Measurements from ENCODE around the gene GSN. TPM values are rescaled to one million over a fixed set of nuclear protein-coding genes. Genes with fewer than 3 reads are reported as not detected.

The GSN gene
- total and polyA plus RNA-seq, 10 of the 15 experiments (the other 5 are each of a cell fraction or from before 2014, with no cell fraction given): 0.66 to 9.2 (median 6.2) TPM

- Histone ChIP-seq H3K4me2 (ENCODE audit: control insufficient read depth, insufficient read depth) (no peak overlapping the region), H4K20me1 (ENCODE audit: control insufficient read depth, insufficient read depth) (no peaks in the 10 kb centered on the region), H3K27ac (ENCODE audit: control insufficient read depth, insufficient read depth) (no peak overlapping the region), H3K27me3 (replicated peaks in 1 of 2; ENCODE audit: control insufficient read depth in 2 of 2, insufficient read depth in 2 of 2, low read length in 1 of 2) (no peaks in the 10 kb centered on the region), H3K36me3 (ENCODE audit: control insufficient read depth in 2 of 2, insufficient read depth in 2 of 2, low read length in 1 of 2) (no peaks in the 10 kb centered on the region; a peak in 1 of 4 replicates), H2AFZ (ENCODE audit: control insufficient read depth, low read depth, low read length) (no peak overlapping the region), H3K79me2 (ENCODE audit: control insufficient read depth, insufficient read depth, low read length) (no peaks in the 10 kb centered on the region), H3K9me3 (replicated peaks; ENCODE audit: control insufficient read depth, insufficient read depth, low read length) (no peaks in the 10 kb centered on the region), H3K4me1 (ENCODE audit: control insufficient read depth, insufficient read depth, low read length) (no peaks in the 10 kb centered on the region), H3K9ac (ENCODE audit: control insufficient read depth, insufficient read depth, low read length) (no peak overlapping the region), H3K4me3 (no peak overlapping the region)
- DNase-seq (ENCODE audit: low read depth, low spot score) (no peak), ATAC-seq (no peak), FAIRE-seq (no peak)
- ChIA-PET POLR2A (no interaction called here), CTCF (interaction anchor here (0.6 to 10.7 kb wide), 11 partner anchors 23 to 331 kb away, joined by 3 to 318 read pairs (median 3); no protein-coding TSS in a partner anchor), RAD21 (ENCODE audit: unreplicated experiment) (interaction anchor here (0.7 to 6.0 kb wide), 4 partner anchors 53 to 103 kb away, joined by 3 to 106 read pairs (median 11); no protein-coding TSS in a partner anchor), SMC1A (ENCODE audit: uncharacterized antibody, unreplicated experiment) (interaction anchor here (0.7 to 9.5 kb wide), 7 partner anchors 11 to 331 kb away, joined by 3 to 147 read pairs (median 4); no protein-coding TSS in a partner anchor)
- no peak for TF ChIP-seq CHD1 (IDR thresholded peaks at IDR 0.05; ENCODE audit: low read depth, low read length)
- no peak for TF ChIP-seq TCF7 (IDR thresholded peaks at IDR 0.05; ENCODE audit: borderline replicate concordance)
- TF ChIP-seq SIN3A (IDR thresholded peaks at IDR 0.05; ENCODE audit: low read depth, low read length): no peak
- no peak for TF ChIP-seq ATF7 (IDR thresholded peaks at IDR 0.05; ENCODE audit: low read depth)
- TF ChIP-seq MEF2B (IDR thresholded peaks at IDR 0.05; ENCODE audit: partially characterized antibody, poor library complexity, severe bottlenecking): no peak
- no peak for TF ChIP-seq CREB1 (IDR thresholded peaks at IDR 0.05; ENCODE audit: low read depth)
- TF ChIP-seq POU2F2 (IDR thresholded peaks at IDR 0.05; ENCODE audit: borderline replicate concordance, low read depth, low read length): no peak
- no peak for TF ChIP-seq HCFC1 (IDR thresholded peaks at IDR 0.05; ENCODE audit: low read length)
- TF ChIP-seq ZSCAN29 (IDR thresholded peaks at IDR 0.05): no peak
- no peak for TF ChIP-seq RCOR1 (conservative IDR thresholded peaks at IDR 0.05; ENCODE audit: low read depth, low read length)
- TF ChIP-seq NR2C2 (IDR thresholded peaks at IDR 0.05; ENCODE audit: borderline replicate concordance, control insufficient read depth, insufficient read length, low read depth): no peak
- TF ChIP-seq POLR2AphosphoS5 (IDR thresholded peaks at IDR 0.05; ENCODE audit: low read length): no peak
- in situ Hi-C loops (cut with MboI): loop anchor here (5.0 kb wide), 2 partner anchors 81 to 99 kb away; no protein-coding TSS in a partner anchor
- BruUV-seq (replicated peaks): no TSS peak
- WGBS (ENCODE audit: insufficient coverage, insufficient replicate concordance, low lambda C conversion rate, missing lambda C conversion rate): 91% methylated on average over 6 of the region's 6 CpGs
- intact Hi-C loops (cut with micrococcal nuclease; ENCODE audit: unreplicated experiment): no loop called here
Measured at GRCh38 chr9:121316378-121316777, 48.4 kb downstream of the GSN start.
